T-helper 17 cell (primary cell): ENCODE results near the gene STK17B. TPM values are rescaled to one million over a fixed set of nuclear protein-coding genes. Genes with fewer than 3 reads are reported as not detected.

Source experiments
- ATAC-seq: fragments of 150-1000 bp; cut with Tn5 transposase; 2 replicates; pipeline ENCODE4 v1.10.0; 2021; ENCODE audit warnings: mild to moderate bottlenecking, moderate library complexity
- DNase-seq, 3 donors: peaks; one replicate each; pipeline versions ENCODE4 v3.0.0 to v3.0.0-alpha.2; 2020 to 2021
- H3K9me3 ChIP-seq: one replicate; pipeline ENCODE4 v1.7.0; 2013; ENCODE audit warnings: low read length, mild to moderate bottlenecking; ENCODE audit not compliant: control insufficient read depth, poor library complexity, severe bottlenecking
- H3K27ac Mint-ChIP-seq: one replicate; pipeline ENCODE4 v1.8.0; 2022; ENCODE audit warnings: mild to moderate bottlenecking, moderate library complexity, mixed read lengths
- H3K27me3 Mint-ChIP-seq: one replicate; pipeline ENCODE4 v1.8.0; 2022; ENCODE audit warnings: mixed read lengths
- H3K36me3 Mint-ChIP-seq: one replicate; pipeline ENCODE4 v1.8.0; 2022; ENCODE audit warnings: low read depth, mixed read lengths
- H3K4me1 Mint-ChIP-seq: one replicate; pipeline ENCODE4 v1.8.0; 2022; ENCODE audit warnings: mild to moderate bottlenecking, mixed read lengths
- H3K4me3 Mint-ChIP-seq: one replicate; pipeline ENCODE4 v1.8.0; 2022; ENCODE audit warnings: mild to moderate bottlenecking, moderate library complexity, mixed read lengths
- total RNA-seq, 4 donors: library from RNA in 2 of 4; stranded (reverse) in 2 of 4; gene quantifications; one replicate each; pipeline ENCODE4 v1.2.3 and lab custom pipeline; 2022 to 2026

STK17B gene
- total RNA-seq, 2 donors from 2014 or later, result 417 to 460 TPM

DNA sequence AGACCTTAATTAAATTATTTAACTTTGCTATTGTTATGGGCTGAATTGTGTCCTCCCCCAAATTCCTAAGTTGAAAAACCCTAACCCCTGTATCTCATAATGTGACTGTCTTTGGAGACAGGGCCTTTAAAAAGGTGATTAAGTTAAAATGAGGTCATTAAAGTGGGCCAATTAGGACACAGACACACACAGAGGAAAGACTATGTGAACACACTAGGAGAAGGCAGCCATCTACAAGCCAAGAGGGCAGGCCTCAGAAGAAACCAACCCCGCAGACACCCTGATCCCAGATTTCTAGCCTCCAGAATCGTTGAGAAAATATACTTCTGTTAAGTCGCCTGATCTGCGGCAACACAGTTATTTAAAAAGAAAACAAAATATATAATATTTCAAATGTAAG is 6.4 kb downstream of the STK17B start:
- peaks cover 38% of the 10 kb centered on the region for H3K4me1 Mint-ChIP-seq
- peak overlapping the region; percentile 100 for H3K27ac Mint-ChIP-seq
- DNase-seq (no peak), ATAC-seq (peak; percentile 24)
- peaks cover 23% of the 10 kb centered on the region for H3K36me3 Mint-ChIP-seq
- no peaks in the 10 kb centered on the region for H3K27me3 Mint-ChIP-seq
- no peaks in the 10 kb centered on the region for H3K9me3 ChIP-seq
- peak overlapping the region; percentile 90 for H3K4me3 Mint-ChIP-seq

DNA sequence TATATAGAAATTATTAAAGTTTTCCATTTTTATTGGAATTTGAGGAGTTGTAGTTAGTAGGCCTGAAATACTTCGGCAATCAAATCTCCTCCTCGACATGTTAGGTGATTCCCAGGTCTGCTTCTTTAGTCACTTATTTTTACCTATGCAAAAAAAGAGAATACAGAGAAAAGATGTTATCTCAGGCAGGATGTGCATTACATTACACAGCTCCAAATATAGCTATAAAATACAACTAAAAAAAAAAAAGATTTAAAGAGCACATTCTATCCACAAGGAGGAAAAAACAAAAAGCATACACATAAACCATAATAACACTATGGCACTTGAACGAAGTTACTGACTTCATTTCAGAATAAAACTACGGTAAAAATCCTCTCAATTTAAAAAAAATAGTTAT is 8.1 kb downstream of the STK17B start:
- peak; percentile 54 for ATAC-seq
- H3K4me3 Mint-ChIP-seq, result peak overlapping the region; percentile 82
- H3K36me3 Mint-ChIP-seq, result peaks cover 21% of the 10 kb centered on the region
- H3K4me1 Mint-ChIP-seq, result peaks cover 48% of the 10 kb centered on the region
- H3K9me3 ChIP-seq, result no peaks in the 10 kb centered on the region
- H3K27ac Mint-ChIP-seq, result peak overlapping the region; percentile 100
- no peak for DNase-seq
- H3K27me3 Mint-ChIP-seq, result no peaks in the 10 kb centered on the region

DNA sequence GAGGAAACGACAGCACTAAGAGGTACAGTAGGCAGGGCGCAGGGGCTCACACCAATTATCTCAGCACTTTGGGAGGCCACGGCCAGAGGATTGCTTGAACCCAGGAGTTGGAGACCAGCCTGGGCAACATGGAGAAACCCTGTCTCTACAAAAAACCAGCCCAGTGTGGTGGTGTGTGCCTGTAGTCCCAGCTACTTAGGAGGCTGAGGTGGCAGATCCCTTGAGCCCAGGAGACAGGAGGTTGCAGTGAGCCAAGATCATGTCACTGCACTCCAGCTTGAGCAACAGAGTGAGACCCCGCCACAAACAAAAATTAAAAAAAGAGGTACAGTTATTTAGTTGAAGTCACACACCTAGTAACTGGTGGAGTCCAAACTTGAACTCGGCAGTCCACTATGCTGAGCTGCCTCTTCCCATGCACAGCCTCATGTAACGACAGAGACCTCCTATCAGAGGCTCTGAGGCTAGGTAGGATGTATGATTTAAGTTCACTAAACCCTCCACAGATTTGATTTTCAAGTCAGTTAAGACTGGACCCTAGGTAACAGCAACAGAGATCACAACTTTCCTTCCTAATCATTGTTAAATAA is 8.7 kb downstream of the STK17B start:
- Mint-ChIP-seq H3K27ac (peak overlapping the region; percentile 100), H3K27me3 (no peaks in the 10 kb centered on the region), H3K4me3 (peak overlapping the region; percentile 82), H3K36me3 (peaks cover 20% of the 10 kb centered on the region), H3K4me1 (peaks cover 49% of the 10 kb centered on the region)
- no peak for ATAC-seq
- DNase-seq, result no peak
- H3K9me3 ChIP-seq, result no peaks in the 10 kb centered on the region

GRCh38 chr2:196160946-196161345 is 10.4 kb downstream of the STK17B start:
- H3K27me3 Mint-ChIP-seq, result no peaks in the 10 kb centered on the region
- no peak for DNase-seq
- H3K27ac Mint-ChIP-seq, result peak overlapping the region; percentile 100
- H3K4me3 Mint-ChIP-seq, result peak overlapping the region; percentile 63
- no peak for ATAC-seq
- H3K4me1 Mint-ChIP-seq, result peaks cover 46% of the 10 kb centered on the region
- H3K9me3 ChIP-seq, result no peaks in the 10 kb centered on the region
- peaks cover 11% of the 10 kb centered on the region for H3K36me3 Mint-ChIP-seq

DNA sequence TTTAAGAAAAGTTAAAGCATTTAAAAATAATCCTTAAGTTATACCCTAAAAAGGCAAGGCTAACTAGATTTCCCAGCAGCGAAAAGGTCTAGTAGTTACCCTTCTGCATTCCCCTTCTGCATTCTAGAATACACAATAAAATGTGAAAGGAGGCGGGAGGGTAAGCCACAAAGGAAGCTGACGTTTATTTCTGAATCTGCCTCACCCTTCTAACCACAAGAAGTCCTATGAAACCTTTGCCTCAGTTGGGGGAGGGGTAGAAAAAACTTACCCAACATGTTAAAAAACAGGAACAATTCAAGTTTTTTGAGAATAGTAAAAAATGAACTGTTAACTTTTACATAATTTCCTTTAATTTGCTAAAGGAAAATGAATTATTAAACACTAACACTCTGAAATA is 11.3 kb downstream of the STK17B start:
- ATAC-seq (peak; percentile 74), DNase-seq (peak; percentile 21 to 45 (median 41))
- Mint-ChIP-seq H3K4me1 (peaks cover 43% of the 10 kb centered on the region), H3K36me3 (peaks cover 6% of the 10 kb centered on the region), H3K27ac (peak overlapping the region; percentile 100), H3K4me3 (peak overlapping the region; percentile 41), H3K27me3 (no peaks in the 10 kb centered on the region)
- no peaks in the 10 kb centered on the region for H3K9me3 ChIP-seq

GRCh38 chr2:196159221-196159892 is 12.0 kb downstream of the STK17B start:
- ATAC-seq (peak; percentile 22), DNase-seq (peak in 1 of 3 donors; percentile 38)
- no peaks in the 10 kb centered on the region for H3K9me3 ChIP-seq
- Mint-ChIP-seq H3K27me3 (no peaks in the 10 kb centered on the region), H3K4me3 (peak overlapping the region; percentile 82), H3K27ac (peak overlapping the region; percentile 100), H3K36me3 (peaks cover 3% of the 10 kb centered on the region), H3K4me1 (peaks cover 41% of the 10 kb centered on the region)

GRCh38 chr2:196155575-196155974 is 15.8 kb downstream of the STK17B start:
- peak overlapping the region; percentile 39 for H3K4me3 Mint-ChIP-seq
- H3K27ac Mint-ChIP-seq, result peak overlapping the region; percentile 100
- H3K36me3 Mint-ChIP-seq, result peaks cover 12% of the 10 kb centered on the region
- DNase-seq (no peak), ATAC-seq (peak; percentile 22)
- no peaks in the 10 kb centered on the region for H3K27me3 Mint-ChIP-seq
- H3K4me1 Mint-ChIP-seq, result peaks cover 55% of the 10 kb centered on the region
- H3K9me3 ChIP-seq, result no peaks in the 10 kb centered on the region

DNA sequence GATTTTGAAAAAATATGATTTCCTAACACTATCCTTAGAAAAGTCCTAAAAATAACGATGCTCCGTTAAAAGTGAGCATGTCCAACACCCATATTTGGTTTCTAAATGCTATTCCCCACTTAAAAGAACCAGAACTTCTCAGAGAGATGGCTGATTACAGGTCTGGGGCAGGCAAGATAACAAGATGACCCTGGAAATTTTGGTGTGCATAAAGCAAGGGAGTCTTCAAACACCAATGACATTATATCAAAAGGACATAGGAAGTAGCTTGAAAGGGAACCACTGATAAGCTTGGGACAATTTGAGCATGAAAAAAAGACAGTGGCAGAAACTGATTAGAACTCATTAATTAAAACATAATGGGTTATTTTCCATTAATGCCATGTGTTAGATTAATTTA is 17.9 kb downstream of the STK17B start:
- Mint-ChIP-seq H3K36me3 (peaks cover 12% of the 10 kb centered on the region), H3K4me3 (peak overlapping the region; percentile 81), H3K27ac (peak overlapping the region; percentile 81), H3K4me1 (peaks cover 59% of the 10 kb centered on the region), H3K27me3 (no peaks in the 10 kb centered on the region)
- DNase-seq (no peak), ATAC-seq (no peak)
- no peaks in the 10 kb centered on the region for H3K9me3 ChIP-seq

GRCh38 chr2:196149948-196150347 is 21.4 kb downstream of the STK17B start:
- Mint-ChIP-seq H3K27ac (peak overlapping the region; percentile 81), H3K4me1 (peaks cover 61% of the 10 kb centered on the region), H3K36me3 (peaks cover 18% of the 10 kb centered on the region), H3K4me3 (peak overlapping the region; percentile 74), H3K27me3 (no peaks in the 10 kb centered on the region)
- DNase-seq (no peak), ATAC-seq (peak; percentile 45)
- H3K9me3 ChIP-seq, result no peaks in the 10 kb centered on the region

DNA sequence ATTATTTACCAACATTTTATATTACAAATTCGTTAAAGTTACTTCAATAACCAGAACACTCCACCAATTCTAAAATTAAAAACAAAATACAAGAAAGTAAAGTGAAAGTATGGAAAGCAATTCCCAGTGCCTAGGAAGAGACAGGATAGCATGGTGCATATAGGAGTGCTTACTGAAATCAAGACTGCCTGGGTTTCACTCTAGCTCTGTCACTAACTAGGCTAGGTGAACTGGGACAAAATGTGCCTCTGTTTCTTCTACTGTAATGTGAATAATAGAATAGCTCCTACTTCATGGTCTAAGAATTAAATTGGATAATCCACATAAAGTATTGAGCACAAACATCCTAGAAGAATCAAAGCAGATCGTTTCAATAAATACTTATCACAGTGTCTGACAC is 22.6 kb downstream of the STK17B start:
- Mint-ChIP-seq H3K4me3 (peak overlapping the region; percentile 47), H3K36me3 (peaks cover 13% of the 10 kb centered on the region), H3K4me1 (peaks cover 57% of the 10 kb centered on the region), H3K27ac (peak overlapping the region; percentile 81), H3K27me3 (no peaks in the 10 kb centered on the region)
- ATAC-seq (no peak), DNase-seq (no peak)
- H3K9me3 ChIP-seq, result no peaks in the 10 kb centered on the region

GRCh38 chr2:196145256-196145655 is 26.1 kb downstream of the STK17B start:
- no peaks in the 10 kb centered on the region for H3K27me3 Mint-ChIP-seq
- peak overlapping the region; percentile 63 for H3K4me3 Mint-ChIP-seq
- ATAC-seq (no peak), DNase-seq (no peak)
- H3K36me3 Mint-ChIP-seq, result peaks cover 9% of the 10 kb centered on the region
- H3K9me3 ChIP-seq, result no peaks in the 10 kb centered on the region
- H3K4me1 Mint-ChIP-seq, result peaks cover 48% of the 10 kb centered on the region
- peak overlapping the region; percentile 84 for H3K27ac Mint-ChIP-seq

DNA sequence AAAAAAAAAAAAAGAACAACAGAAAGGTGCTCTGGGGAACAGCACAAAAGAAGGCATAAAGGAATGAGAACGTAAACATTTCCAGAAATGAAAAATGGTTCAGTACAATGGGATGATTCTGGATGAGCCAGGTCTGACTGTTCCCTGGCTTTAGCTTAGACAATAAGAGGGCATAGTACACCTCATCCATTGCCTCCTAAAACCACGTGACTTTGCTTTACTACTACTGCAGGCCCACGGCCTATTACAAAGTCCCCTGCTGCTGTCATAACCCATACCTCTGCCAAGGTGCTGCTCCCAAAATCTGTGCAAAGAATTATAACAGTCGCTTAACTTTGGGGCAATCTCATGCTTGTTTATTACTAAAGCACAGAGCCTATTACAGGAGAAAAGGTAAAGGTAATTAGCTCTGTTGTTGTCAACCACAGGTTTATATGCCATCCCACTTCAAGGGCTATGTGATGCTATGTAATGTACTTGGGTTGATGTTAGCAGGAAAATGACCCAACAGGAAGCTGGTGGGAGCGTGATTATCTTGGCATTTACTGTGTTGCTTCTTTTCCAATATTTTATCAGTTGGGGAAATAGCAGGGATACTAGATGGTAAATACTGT is 26.8 kb downstream of the STK17B start:
- peak; percentile 60 for ATAC-seq
- Mint-ChIP-seq H3K27ac (peak overlapping the region; percentile 84), H3K4me1 (peaks cover 43% of the 10 kb centered on the region), H3K4me3 (peak overlapping the region; percentile 63), H3K36me3 (peaks cover 9% of the 10 kb centered on the region), H3K27me3 (no peaks in the 10 kb centered on the region)
- DNase-seq, result no peak
- H3K9me3 ChIP-seq, result no peaks in the 10 kb centered on the region

- DNase-seq, result no peak
- no peaks in the 10 kb centered on the region for H3K9me3 ChIP-seq
- Mint-ChIP-seq H3K4me3 (peak overlapping the region; percentile 66), H3K27me3 (no peaks in the 10 kb centered on the region), H3K27ac (peak overlapping the region; percentile 84), H3K4me1 (peaks cover 40% of the 10 kb centered on the region), H3K36me3 (peaks cover 9% of the 10 kb centered on the region)
- ATAC-seq, result no peak
Measured at GRCh38 chr2:196143730-196144131, 27.6 kb downstream of the STK17B start.
